ENCODE results near the gene KCTD2.

KCTD2 gene

GRCh38 chr17:75051941-75052340, 4.9 kb downstream of the KCTD2 start:
- Histone ChIP-seq H3K27ac (no peak overlapping the region), H3K4me3 (no peak overlapping the region), H3K9me3 (ENCODE audit: low read depth, low read length) (no peaks in the 10 kb centered on the region), H3K36me3 (ENCODE audit: insufficient read depth, low read length) (peaks cover 46% of the 10 kb centered on the region), H3K9ac (ENCODE audit: insufficient read length) (no peak overlapping the region)
- TF ChIP-seq POLR2AphosphoS5 (IDR thresholded peaks at IDR 0.05; ENCODE audit: borderline replicate concordance, low read depth, low read length) (no peak), EZH2 (IDR thresholded peaks at IDR 0.05) (no peak), FOXP2 (optimal IDR thresholded peaks at IDR 0.05; ENCODE audit: control extremely low read depth, extremely low read length, insufficient read depth) (no peak)
- no peak for DNase-seq (ENCODE audit: low read depth, low spot score)

- Histone ChIP-seq H3K36me3 (ENCODE audit: insufficient read depth, low read length) (peaks cover 43% of the 10 kb centered on the region), H3K9ac (ENCODE audit: insufficient read length) (no peak overlapping the region), H3K27ac (no peak overlapping the region), H3K9me3 (ENCODE audit: low read depth, low read length) (no peaks in the 10 kb centered on the region), H3K4me3 (no peak overlapping the region)
- no peak for DNase-seq (ENCODE audit: low read depth, low spot score)
- TF ChIP-seq FOXP2 (optimal IDR thresholded peaks at IDR 0.05; ENCODE audit: control extremely low read depth, extremely low read length, insufficient read depth), result no peak
- TF ChIP-seq POLR2AphosphoS5 (IDR thresholded peaks at IDR 0.05; ENCODE audit: borderline replicate concordance, low read depth, low read length), result no peak
- no peak for TF ChIP-seq EZH2 (IDR thresholded peaks at IDR 0.05)
Measured at GRCh38 chr17:75059369-75060345, 12.6 kb downstream of the KCTD2 start.

GRCh38 chr17:75060434-75061054, 13.5 kb downstream of the KCTD2 start:
- H3K9me3 ChIP-seq (ENCODE audit: low read depth, low read length), result no peaks in the 10 kb centered on the region
- H3K27ac ChIP-seq, result no peak overlapping the region
- TF ChIP-seq FOXP2 (optimal IDR thresholded peaks at IDR 0.05; ENCODE audit: control extremely low read depth, extremely low read length, insufficient read depth) (no peak), POLR2AphosphoS5 (IDR thresholded peaks at IDR 0.05; ENCODE audit: borderline replicate concordance, low read depth, low read length) (no peak), EZH2 (IDR thresholded peaks at IDR 0.05) (no peak)
- no peak overlapping the region for H3K9ac ChIP-seq (ENCODE audit: insufficient read length)
- peaks cover 41% of the 10 kb centered on the region for H3K36me3 ChIP-seq (ENCODE audit: insufficient read depth, low read length)
- no peak overlapping the region for H3K4me3 ChIP-seq
- DNase-seq (ENCODE audit: low read depth, low spot score), result no peak

- no peak for TF ChIP-seq EZH2 (IDR thresholded peaks at IDR 0.05)
- Histone ChIP-seq H3K4me3 (no peak overlapping the region), H3K27ac (no peak overlapping the region), H3K36me3 (ENCODE audit: insufficient read depth, low read length) (peaks cover 41% of the 10 kb centered on the region), H3K9me3 (ENCODE audit: low read depth, low read length) (no peaks in the 10 kb centered on the region), H3K9ac (ENCODE audit: insufficient read length) (no peak overlapping the region)
- DNase-seq (ENCODE audit: low read depth, low spot score), result no peak
Measured at GRCh38 chr17:75061055-75061438, 14.0 kb downstream of the KCTD2 start.

- DNase-seq (ENCODE audit: low read depth, low spot score), result no peak
- Histone ChIP-seq H3K9ac (ENCODE audit: insufficient read length) (no peak overlapping the region), H3K27ac (no peak overlapping the region), H3K4me3 (no peak overlapping the region), H3K9me3 (ENCODE audit: low read depth, low read length) (no peaks in the 10 kb centered on the region), H3K36me3 (ENCODE audit: insufficient read depth, low read length) (peaks cover 36% of the 10 kb centered on the region)
- TF ChIP-seq EZH2 (IDR thresholded peaks at IDR 0.05) (no peak), FOXP2 (optimal IDR thresholded peaks at IDR 0.05; ENCODE audit: control extremely low read depth, extremely low read length, insufficient read depth) (no peak)
Measured at GRCh38 chr17:75061618-75062017, 14.6 kb downstream of the KCTD2 start.

GRCh38 chr17:75063201-75063600, 16.2 kb downstream of the KCTD2 start:
- no peak for DNase-seq (ENCODE audit: low read depth, low spot score)
- no peak overlapping the region for H3K4me3 ChIP-seq
- no peak overlapping the region for H3K9ac ChIP-seq (ENCODE audit: insufficient read length)
- H3K27ac ChIP-seq, result no peak overlapping the region
- no peaks in the 10 kb centered on the region for H3K9me3 ChIP-seq (ENCODE audit: low read depth, low read length)
- TF ChIP-seq EZH2 (IDR thresholded peaks at IDR 0.05), result no peak
- H3K36me3 ChIP-seq (ENCODE audit: insufficient read depth, low read length), result peaks cover 36% of the 10 kb centered on the region

GRCh38 chr17:75063626-75064025, 16.6 kb downstream of the KCTD2 start:
- no peaks in the 10 kb centered on the region for H3K9me3 ChIP-seq (ENCODE audit: low read depth, low read length)
- TF ChIP-seq EZH2 (IDR thresholded peaks at IDR 0.05) (no peak), POLR2AphosphoS5 (IDR thresholded peaks at IDR 0.05; ENCODE audit: borderline replicate concordance, low read depth, low read length) (no peak), FOXP2 (optimal IDR thresholded peaks at IDR 0.05; ENCODE audit: control extremely low read depth, extremely low read length, insufficient read depth) (no peak)
- DNase-seq (ENCODE audit: low read depth, low spot score), result no peak
- no peak overlapping the region for H3K4me3 ChIP-seq
- H3K9ac ChIP-seq (ENCODE audit: insufficient read length), result no peak overlapping the region
- no peak overlapping the region for H3K27ac ChIP-seq
- H3K36me3 ChIP-seq (ENCODE audit: insufficient read depth, low read length), result peaks cover 36% of the 10 kb centered on the region

GRCh38 chr17:75064040-75064439, 17.0 kb downstream of the KCTD2 start:
- no peak for DNase-seq (ENCODE audit: low read depth, low spot score)
- Histone ChIP-seq H3K27ac (no peak overlapping the region), H3K9ac (ENCODE audit: insufficient read length) (no peak overlapping the region), H3K36me3 (ENCODE audit: insufficient read depth, low read length) (peaks cover 36% of the 10 kb centered on the region), H3K4me3 (no peak overlapping the region), H3K9me3 (ENCODE audit: low read depth, low read length) (no peaks in the 10 kb centered on the region)
- TF ChIP-seq FOXP2 (optimal IDR thresholded peaks at IDR 0.05; ENCODE audit: control extremely low read depth, extremely low read length, insufficient read depth), result no peak
- TF ChIP-seq EZH2 (IDR thresholded peaks at IDR 0.05), result no peak
- no peak for TF ChIP-seq POLR2AphosphoS5 (IDR thresholded peaks at IDR 0.05; ENCODE audit: borderline replicate concordance, low read depth, low read length)

All from SK-N-MC (cell line).